Measurements from ENCODE around the gene ATG12. TPM values are rescaled to one million over a fixed set of nuclear protein-coding genes. Genes with fewer than 3 reads are reported as not detected.
"Not testable (repeated sequence)": the region's sequence is repeated elsewhere in the genome, so short reads cannot be mapped to it uniquely, and the experiment has no call there.

ATG12 gene
- total RNA-seq = 10 to 100 TPM; 22.8 to 52.5 (median 24.7) TPM

- Histone ChIP-seq H3K4me3 (peak within 1 kb of the TSS; percentile 94), H3K27ac (peak within 1 kb of the TSS; percentile 96), H3K9me3 (no peaks in the 10 kb centered on the region), H3K4me1 (peaks cover 56% of the 10 kb centered on the region), H3K27me3 (no peaks in the 10 kb centered on the region), H3K36me3 (peaks cover 7% of the 10 kb centered on the region)
- peak; percentile 94 to 96 for DNase-seq (ENCODE audit: low spot score in 2 of 2)
- WGBS = 1% methylated on average over 24 of the region's 65 CpGs
- TF ChIP-seq CTCF (IDR thresholded peaks at IDR 0.05) (no peak), POLR2A (IDR thresholded peaks at IDR 0.05) (peak; percentile 86 to 92), POLR2AphosphoS5 (IDR thresholded peaks at IDR 0.05) (peak; percentile 75 to 90 (median 82)), EP300 (IDR thresholded peaks at IDR 0.05) (peak; percentile 56)
Measured at GRCh38 chr5:115841382-115842088, at the start of gene ATG12, which contains the start of gene AP3S1. TSS of gene ATG12 (minus strand) at chr5:115841565. CDS start at chr5:115841552, 13 bp downstream. TSS of gene AP3S1 (plus strand) at chr5:115841935. CDS start at chr5:115842038, 103 bp downstream.

GRCh38 chr5:115888027-115888426 lies 46.7 kb upstream of the ATG12 start:
- TF ChIP-seq EP300 (IDR thresholded peaks at IDR 0.05) (no peak), POLR2AphosphoS5 (IDR thresholded peaks at IDR 0.05) (no peak), POLR2A (IDR thresholded peaks at IDR 0.05) (no peak), CTCF (IDR thresholded peaks at IDR 0.05) (no peak)
- no peak for DNase-seq (ENCODE audit: low spot score in 2 of 2)
- no peaks in the 10 kb centered on the region for H3K27me3 ChIP-seq
- H3K4me3 ChIP-seq = no peak overlapping the region
- H3K36me3 ChIP-seq = peaks cover 4% of the 10 kb centered on the region
- H3K4me1 ChIP-seq = no peaks in the 10 kb centered on the region
- H3K27ac ChIP-seq = no peak overlapping the region
- 60% methylated on average over 1 of the region's 1 CpG for WGBS
- no peaks in the 10 kb centered on the region for H3K9me3 ChIP-seq

- not testable (repeated sequence) for H3K27me3 ChIP-seq; H3K27ac ChIP-seq; H3K4me1 ChIP-seq; DNase-seq (ENCODE audit: low spot score in 2 of 2); H3K4me3 ChIP-seq; H3K9me3 ChIP-seq
- H3K36me3 ChIP-seq = peaks cover 13% of the 10 kb centered on the region
- WGBS = 89% methylated on average over 3 of the region's 3 CpGs
Measured at GRCh38 chr5:115885208-115885607, 43.8 kb upstream of the ATG12 start.

GRCh38 chr5:115884704-115885103 lies 43.3 kb upstream of the ATG12 start:
- no peaks in the 10 kb centered on the region for H3K9me3 ChIP-seq
- 95% methylated on average over 1 of the region's 1 CpG for WGBS
- no peak for DNase-seq (ENCODE audit: low spot score in 2 of 2)
- TF ChIP-seq EP300 (IDR thresholded peaks at IDR 0.05) (no peak), CTCF (IDR thresholded peaks at IDR 0.05) (no peak), POLR2AphosphoS5 (IDR thresholded peaks at IDR 0.05) (no peak), POLR2A (IDR thresholded peaks at IDR 0.05) (no peak)
- H3K36me3 ChIP-seq = peaks cover 13% of the 10 kb centered on the region
- no peak overlapping the region for H3K4me3 ChIP-seq
- H3K27ac ChIP-seq = no peak overlapping the region
- no peaks in the 10 kb centered on the region for H3K27me3 ChIP-seq
- H3K4me1 ChIP-seq = no peaks in the 10 kb centered on the region

GRCh38 chr5:115882434-115882833 lies 41.1 kb upstream of the ATG12 start:
- H3K9me3 ChIP-seq; H3K4me3 ChIP-seq; H3K27ac ChIP-seq; H3K27me3 ChIP-seq; H3K4me1 ChIP-seq; DNase-seq (ENCODE audit: low spot score in 2 of 2): not testable (repeated sequence)
- 96% methylated on average over 2 of the region's 8 CpGs for WGBS
- H3K36me3 ChIP-seq = peaks cover 15% of the 10 kb centered on the region

- not testable (repeated sequence) for H3K27me3 ChIP-seq; DNase-seq (ENCODE audit: low spot score in 2 of 2); H3K27ac ChIP-seq; H3K9me3 ChIP-seq; H3K4me1 ChIP-seq; H3K4me3 ChIP-seq
- 94% methylated on average over 5 of the region's 5 CpGs for WGBS
- H3K36me3 ChIP-seq = peaks cover 11% of the 10 kb centered on the region
Measured at GRCh38 chr5:115877342-115877741, 36.0 kb upstream of the ATG12 start.

- DNase-seq (ENCODE audit: low spot score in 2 of 2) = no peak
- H3K36me3 ChIP-seq = peaks cover 26% of the 10 kb centered on the region
- H3K4me1 ChIP-seq = no peaks in the 10 kb centered on the region
- H3K27me3 ChIP-seq = no peaks in the 10 kb centered on the region
- TF ChIP-seq EP300 (IDR thresholded peaks at IDR 0.05) (no peak), POLR2A (IDR thresholded peaks at IDR 0.05) (no peak), CTCF (IDR thresholded peaks at IDR 0.05) (no peak), POLR2AphosphoS5 (IDR thresholded peaks at IDR 0.05) (no peak)
- H3K27ac ChIP-seq = no peak overlapping the region
- H3K9me3 ChIP-seq = no peaks in the 10 kb centered on the region
- no peak overlapping the region for H3K4me3 ChIP-seq
- 87% methylated on average over 2 of the region's 2 CpGs for WGBS
Measured at GRCh38 chr5:115875447-115875846, 34.1 kb upstream of the ATG12 start.
